PFSK-1 (cell line): Measurements from ENCODE around the gene SALL3.

Source experiments
- FOXP2 ChIP-seq: optimal IDR thresholded peaks from 2 replicates; pipeline ENCODE3; 2011; ENCODE audit warnings: borderline replicate concordance, control low read depth, inconsistent platforms; ENCODE audit not compliant: insufficient read depth; ENCODE audit errors: extremely low read length, extremely low read depth
- POLR2AphosphoS5 ChIP-seq: IDR thresholded peaks from 2 replicates; pipeline ENCODE4 v1.6.1; 2012; ENCODE audit warnings: low read depth, mild to moderate bottlenecking, control low read depth, low read length, moderate library complexity
- SIN3A ChIP-seq: IDR thresholded peaks from 2 replicates; pipeline ENCODE4 v1.6.1; 2012; ENCODE audit warnings: mild to moderate bottlenecking, low read length, moderate library complexity, borderline replicate concordance; ENCODE audit not compliant: insufficient read depth
- TAF1 ChIP-seq: IDR thresholded peaks from 2 replicates; pipeline ENCODE4 v1.6.1; 2012; ENCODE audit warnings: low read length, control low read depth, borderline replicate concordance; ENCODE audit not compliant: insufficient read depth
- TF ChIP-seq, protein P1 (sequence below), 2 experiments: IDR thresholded peaks; 2 replicates each; pipeline versions ENCODE4 v1.6.1 to v1.8.0; 2011 to 2012; ENCODE audit warnings: low read depth in 2 of 2, low read length in 2 of 2, control low read depth in 1 of 2, inconsistent platforms in 1 of 2, mild to moderate bottlenecking in 1 of 2, moderate library complexity in 1 of 2; ENCODE audit not compliant: insufficient read depth in 1 of 2

The SALL3 gene

DNA sequence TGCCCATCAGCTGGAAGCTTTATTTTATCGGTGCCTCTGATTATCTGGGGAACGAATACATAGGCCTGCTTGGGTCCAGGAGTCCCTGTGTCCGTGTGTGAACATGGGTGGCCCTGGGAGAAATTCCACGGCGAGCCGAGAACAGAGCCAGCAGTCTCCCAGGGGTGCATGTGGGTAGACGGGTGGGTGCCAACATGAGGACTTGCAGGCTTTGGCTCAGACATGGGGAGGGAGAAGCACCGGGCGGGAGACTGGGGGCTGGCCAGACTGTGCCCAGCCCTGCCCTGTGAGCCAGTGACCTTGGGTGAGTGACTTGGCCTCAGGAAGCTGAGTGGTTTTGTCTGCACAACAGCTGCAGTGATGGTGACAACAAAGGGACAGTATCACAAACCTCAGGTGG, 44.2 kb upstream of the SALL3 start:
- TF ChIP-seq POLR2AphosphoS5 (no peak), TAF1 (no peak), FOXP2 (no peak), SIN3A (no peak)
- TF ChIP-seq, protein P1, sequence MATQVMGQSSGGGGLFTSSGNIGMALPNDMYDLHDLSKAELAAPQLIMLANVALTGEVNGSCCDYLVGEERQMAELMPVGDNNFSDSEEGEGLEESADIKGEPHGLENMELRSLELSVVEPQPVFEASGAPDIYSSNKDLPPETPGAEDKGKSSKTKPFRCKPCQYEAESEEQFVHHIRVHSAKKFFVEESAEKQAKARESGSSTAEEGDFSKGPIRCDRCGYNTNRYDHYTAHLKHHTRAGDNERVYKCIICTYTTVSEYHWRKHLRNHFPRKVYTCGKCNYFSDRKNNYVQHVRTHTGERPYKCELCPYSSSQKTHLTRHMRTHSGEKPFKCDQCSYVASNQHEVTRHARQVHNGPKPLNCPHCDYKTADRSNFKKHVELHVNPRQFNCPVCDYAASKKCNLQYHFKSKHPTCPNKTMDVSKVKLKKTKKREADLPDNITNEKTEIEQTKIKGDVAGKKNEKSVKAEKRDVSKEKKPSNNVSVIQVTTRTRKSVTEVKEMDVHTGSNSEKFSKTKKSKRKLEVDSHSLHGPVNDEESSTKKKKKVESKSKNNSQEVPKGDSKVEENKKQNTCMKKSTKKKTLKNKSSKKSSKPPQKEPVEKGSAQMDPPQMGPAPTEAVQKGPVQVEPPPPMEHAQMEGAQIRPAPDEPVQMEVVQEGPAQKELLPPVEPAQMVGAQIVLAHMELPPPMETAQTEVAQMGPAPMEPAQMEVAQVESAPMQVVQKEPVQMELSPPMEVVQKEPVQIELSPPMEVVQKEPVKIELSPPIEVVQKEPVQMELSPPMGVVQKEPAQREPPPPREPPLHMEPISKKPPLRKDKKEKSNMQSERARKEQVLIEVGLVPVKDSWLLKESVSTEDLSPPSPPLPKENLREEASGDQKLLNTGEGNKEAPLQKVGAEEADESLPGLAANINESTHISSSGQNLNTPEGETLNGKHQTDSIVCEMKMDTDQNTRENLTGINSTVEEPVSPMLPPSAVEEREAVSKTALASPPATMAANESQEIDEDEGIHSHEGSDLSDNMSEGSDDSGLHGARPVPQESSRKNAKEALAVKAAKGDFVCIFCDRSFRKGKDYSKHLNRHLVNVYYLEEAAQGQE (IDR thresholded peaks at IDR 0.05; ENCODE audit: insufficient read depth in 1 of 2, low read depth in 2 of 2, low read length in 2 of 2): no peak

DNA sequence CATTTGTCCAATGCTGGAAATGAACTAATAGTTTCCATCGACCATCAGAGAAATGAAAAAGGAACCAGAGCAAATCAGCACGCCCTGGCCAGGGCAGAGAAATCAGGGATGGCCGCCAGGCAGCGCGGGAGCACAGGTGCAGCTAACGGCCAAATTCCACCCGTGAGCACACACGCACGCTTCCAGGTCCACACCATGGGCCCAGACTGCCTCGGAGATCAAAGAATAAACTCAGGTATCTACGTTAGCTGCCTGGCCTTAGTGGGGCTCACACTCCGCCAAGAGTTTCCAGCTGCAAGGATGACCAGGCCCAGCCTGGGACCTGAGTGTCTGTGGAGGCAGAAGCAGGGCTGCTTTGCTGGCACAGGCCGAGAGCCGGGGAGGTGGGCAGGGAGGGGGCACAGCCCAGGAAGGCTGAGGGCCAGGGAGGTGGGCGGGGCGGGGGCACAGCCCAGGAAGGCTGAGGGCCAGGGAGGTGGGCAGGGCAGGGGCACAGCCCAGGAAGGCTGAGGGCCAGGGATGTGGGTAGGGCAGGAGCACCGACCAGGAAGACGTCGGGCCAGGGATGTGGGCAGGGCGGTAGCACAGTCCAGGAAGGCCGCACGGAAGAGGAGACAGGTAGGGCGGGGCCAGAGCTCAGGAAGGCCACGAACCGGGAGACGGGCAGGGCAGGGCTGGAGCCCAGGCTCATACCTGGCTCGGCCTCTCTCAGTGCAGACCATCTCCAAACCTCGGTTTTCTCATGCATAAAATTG, 43.2 kb upstream of the SALL3 start:
- TF ChIP-seq FOXP2: no peak
- no peak for TF ChIP-seq SIN3A
- no peak for TF ChIP-seq TAF1
- no peak for TF ChIP-seq POLR2AphosphoS5
- TF ChIP-seq, protein P1 (IDR thresholded peaks at IDR 0.05; ENCODE audit: insufficient read depth in 1 of 2, low read depth in 2 of 2, low read length in 2 of 2): no peak

DNA sequence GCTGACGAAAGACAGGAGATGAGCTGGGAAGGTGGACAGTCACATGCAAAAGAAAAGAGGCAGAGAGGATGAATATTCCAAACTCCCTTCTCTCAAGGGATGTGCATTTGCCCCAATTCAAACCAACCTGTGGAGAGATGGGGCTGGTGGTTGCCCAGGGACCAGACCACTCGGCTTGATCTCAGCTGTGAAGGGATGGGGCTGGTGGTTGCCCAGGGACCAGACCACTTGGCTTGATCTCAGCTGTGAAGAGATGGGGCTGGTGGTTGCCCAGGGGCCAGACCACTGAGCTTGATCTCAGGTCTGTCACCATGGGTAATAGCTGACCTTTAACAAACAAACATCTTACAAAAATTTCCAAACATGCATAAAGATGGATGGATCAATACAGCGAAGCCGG, 42.5 kb upstream of the SALL3 start:
- no peak for TF ChIP-seq POLR2AphosphoS5
- TF ChIP-seq, protein P1 (IDR thresholded peaks at IDR 0.05; ENCODE audit: insufficient read depth in 1 of 2, low read depth in 2 of 2, low read length in 2 of 2): no peak

DNA sequence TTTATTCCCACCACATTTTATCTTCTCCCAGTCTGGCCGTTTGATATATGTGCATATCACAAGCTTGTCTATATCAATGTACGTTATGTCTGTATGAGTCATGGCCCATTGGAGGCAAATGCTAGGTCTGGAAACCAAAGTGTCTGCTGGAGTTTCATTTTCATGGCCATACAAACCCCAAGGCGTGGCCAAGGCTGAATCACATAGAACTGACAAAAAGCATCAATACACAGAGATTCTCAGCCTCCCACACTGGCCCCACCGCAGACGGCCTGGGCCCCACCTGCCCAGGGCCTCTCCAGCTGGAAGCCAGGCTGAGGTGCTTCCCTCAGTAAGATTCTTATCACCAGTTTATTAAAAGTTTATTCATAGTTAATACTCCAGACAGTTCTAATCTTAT, 40.5 kb upstream of the SALL3 start:
- TF ChIP-seq, protein P1 (IDR thresholded peaks at IDR 0.05; ENCODE audit: insufficient read depth in 1 of 2, low read depth in 2 of 2, low read length in 2 of 2): no peak
- TF ChIP-seq POLR2AphosphoS5 (no peak), TAF1 (no peak), SIN3A (no peak), FOXP2 (no peak)
